Measurements from ENCODE around the gene MAN2B1. TPM values are rescaled to one million over a fixed set of nuclear protein-coding genes. Genes with fewer than 3 reads are reported as not detected.

MAN2B1 gene
- total and polyA plus RNA-seq, 2 experiments from 2014 or later = 33.2 to 60.8 TPM

DNA sequence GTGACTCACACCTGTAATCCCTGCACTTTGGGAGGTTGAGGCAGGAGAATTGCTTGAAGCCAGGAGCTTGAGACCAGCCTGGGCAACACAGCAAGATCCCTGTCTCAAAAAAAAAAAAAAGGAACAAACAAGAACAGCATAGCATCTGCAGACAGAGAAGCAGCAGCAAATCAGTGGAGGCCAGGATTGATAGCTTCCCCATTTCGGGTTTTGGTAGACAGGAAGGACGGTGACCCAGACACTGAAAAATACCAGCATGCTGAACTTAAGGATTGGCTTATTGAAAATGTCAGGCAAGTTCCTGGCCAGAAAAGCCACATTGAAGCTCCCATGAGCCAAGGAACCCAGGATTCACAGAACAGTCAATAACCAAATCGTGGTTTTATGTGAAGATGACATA lies 58.9 kb downstream of the MAN2B1 start (continued):
- TF ChIP-seq, protein P1, sequence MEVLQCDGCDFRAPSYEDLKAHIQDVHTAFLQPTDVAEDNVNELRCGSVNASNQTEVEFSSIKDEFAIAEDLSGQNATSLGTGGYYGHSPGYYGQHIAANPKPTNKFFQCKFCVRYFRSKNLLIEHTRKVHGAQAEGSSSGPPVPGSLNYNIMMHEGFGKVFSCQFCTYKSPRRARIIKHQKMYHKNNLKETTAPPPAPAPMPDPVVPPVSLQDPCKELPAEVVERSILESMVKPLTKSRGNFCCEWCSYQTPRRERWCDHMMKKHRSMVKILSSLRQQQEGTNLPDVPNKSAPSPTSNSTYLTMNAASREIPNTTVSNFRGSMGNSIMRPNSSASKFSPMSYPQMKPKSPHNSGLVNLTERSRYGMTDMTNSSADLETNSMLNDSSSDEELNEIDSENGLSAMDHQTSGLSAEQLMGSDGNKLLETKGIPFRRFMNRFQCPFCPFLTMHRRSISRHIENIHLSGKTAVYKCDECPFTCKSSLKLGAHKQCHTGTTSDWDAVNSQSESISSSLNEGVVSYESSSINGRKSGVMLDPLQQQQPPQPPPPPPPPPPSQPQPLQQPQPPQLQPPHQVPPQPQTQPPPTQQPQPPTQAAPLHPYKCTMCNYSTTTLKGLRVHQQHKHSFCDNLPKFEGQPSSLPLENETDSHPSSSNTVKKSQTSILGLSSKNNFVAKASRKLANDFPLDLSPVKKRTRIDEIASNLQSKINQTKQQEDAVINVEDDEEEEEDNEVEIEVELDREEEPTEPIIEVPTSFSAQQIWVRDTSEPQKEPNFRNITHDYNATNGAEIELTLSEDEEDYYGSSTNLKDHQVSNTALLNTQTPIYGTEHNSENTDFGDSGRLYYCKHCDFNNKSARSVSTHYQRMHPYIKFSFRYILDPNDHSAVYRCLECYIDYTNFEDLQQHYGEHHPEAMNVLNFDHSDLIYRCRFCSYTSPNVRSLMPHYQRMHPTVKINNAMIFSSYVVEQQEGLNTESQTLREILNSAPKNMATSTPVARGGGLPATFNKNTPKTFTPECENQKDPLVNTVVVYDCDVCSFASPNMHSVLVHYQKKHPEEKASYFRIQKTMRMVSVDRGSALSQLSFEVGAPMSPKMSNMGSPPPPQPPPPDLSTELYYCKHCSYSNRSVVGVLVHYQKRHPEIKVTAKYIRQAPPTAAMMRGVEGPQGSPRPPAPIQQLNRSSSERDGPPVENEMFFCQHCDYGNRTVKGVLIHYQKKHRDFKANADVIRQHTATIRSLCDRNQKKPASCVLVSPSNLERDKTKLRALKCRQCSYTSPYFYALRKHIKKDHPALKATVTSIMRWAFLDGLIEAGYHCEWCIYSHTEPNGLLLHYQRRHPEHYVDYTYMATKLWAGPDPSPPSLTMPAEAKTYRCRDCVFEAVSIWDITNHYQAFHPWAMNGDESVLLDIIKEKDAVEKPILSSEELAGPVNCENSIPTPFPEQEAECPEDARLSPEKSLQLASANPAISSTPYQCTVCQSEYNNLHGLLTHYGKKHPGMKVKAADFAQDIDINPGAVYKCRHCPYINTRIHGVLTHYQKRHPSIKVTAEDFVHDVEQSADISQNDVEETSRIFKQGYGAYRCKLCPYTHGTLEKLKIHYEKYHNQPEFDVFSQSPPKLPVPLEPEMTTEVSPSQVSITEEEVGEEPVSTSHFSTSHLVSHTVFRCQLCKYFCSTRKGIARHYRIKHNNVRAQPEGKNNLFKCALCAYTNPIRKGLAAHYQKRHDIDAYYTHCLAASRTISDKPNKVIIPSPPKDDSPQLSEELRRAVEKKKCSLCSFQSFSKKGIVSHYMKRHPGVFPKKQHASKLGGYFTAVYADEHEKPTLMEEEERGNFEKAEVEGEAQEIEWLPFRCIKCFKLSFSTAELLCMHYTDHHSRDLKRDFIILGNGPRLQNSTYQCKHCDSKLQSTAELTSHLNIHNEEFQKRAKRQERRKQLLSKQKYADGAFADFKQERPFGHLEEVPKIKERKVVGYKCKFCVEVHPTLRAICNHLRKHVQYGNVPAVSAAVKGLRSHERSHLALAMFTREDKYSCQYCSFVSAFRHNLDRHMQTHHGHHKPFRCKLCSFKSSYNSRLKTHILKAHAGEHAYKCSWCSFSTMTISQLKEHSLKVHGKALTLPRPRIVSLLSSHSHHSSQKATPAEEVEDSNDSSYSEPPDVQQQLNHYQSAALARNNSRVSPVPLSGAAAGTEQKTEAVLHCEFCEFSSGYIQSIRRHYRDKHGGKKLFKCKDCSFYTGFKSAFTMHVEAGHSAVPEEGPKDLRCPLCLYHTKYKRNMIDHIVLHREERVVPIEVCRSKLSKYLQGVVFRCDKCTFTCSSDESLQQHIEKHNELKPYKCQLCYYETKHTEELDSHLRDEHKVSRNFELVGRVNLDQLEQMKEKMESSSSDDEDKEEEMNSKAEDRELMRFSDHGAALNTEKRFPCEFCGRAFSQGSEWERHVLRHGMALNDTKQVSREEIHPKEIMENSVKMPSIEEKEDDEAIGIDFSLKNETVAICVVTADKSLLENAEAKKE (CRISPR knock-in tag; IDR thresholded peaks at IDR 0.05) = no peak
- TF ChIP-seq ZNF331 (CRISPR knock-in tag; IDR thresholded peaks at IDR 0.05; ENCODE audit: low read depth) = no peak
- TF ChIP-seq NANOG (IDR thresholded peaks at IDR 0.05; ENCODE audit: borderline replicate concordance) = no peak

DNA sequence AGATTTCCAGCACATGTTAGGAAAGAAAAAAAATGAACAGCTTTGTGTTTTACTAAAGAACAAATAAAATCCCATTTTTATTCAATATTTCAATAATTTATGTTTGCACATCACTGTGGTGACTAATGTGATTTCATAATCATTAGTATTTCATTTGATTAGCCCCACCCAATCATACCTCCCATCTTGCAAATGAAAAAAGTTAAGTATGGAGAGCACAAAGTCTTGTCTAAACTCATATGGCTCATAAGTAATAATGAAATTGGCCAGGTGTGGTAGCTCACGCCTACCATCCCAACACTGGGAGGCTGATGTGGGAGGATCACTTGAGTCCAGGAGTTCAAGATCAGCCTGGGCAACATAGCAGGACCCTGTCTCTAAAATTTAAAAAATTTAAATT lies 59.7 kb downstream of the MAN2B1 start:
- Histone ChIP-seq H3F3A (replicated peaks; ENCODE audit: low read depth) (no peaks in the 10 kb centered on the region), H4K20me1 (replicated peaks; ENCODE audit: insufficient read depth) (no peaks in the 10 kb centered on the region), H3K4me1 (ENCODE audit: insufficient read depth) (no peaks in the 10 kb centered on the region), H3K4me2 (no peak overlapping the region), H3K36me3 (ENCODE audit: insufficient read depth) (no peaks in the 10 kb centered on the region), H2AFZ (no peak overlapping the region), H3K27me3 (ENCODE audit: insufficient read depth) (no peaks in the 10 kb centered on the region), H3K27ac (ENCODE audit: low read depth) (no peak overlapping the region), H3K79me2 (replicated peaks; ENCODE audit: insufficient read depth) (peaks cover 11% of the 10 kb centered on the region), H3K4me3 (no peak overlapping the region), H3K9me2 (ENCODE audit: insufficient read depth) (no peaks in the 10 kb centered on the region)
- Mint-ChIP-seq H3K9me3 (0 out of 3 replicates have a peak, but pooled peaks cover 2% of the 10 kb centered on the region), H3K4me1 (peaks cover 3% of the 10 kb centered on the region; the same call in 2 of the 3 replicates), H3K27ac (no peak overlapping the region), H3K36me3 (ENCODE audit: low read depth) (peaks cover 13% of the 10 kb centered on the region; the same call in 2 of the 3 replicates), H3K27me3 (ENCODE audit: insufficient read depth, low read depth, poor library complexity) (peaks cover 9% of the 10 kb centered on the region), H3K4me3 (no peak overlapping the region)
- no peak for ATAC-seq
- DNase-seq (ENCODE audit: low spot score) = no peak
- TF ChIP-seq ZNF114 (CRISPR knock-in tag; IDR thresholded peaks at IDR 0.05) (no peak), CREB1 (CRISPR knock-in tag; IDR thresholded peaks at IDR 0.05; ENCODE audit: low read depth) (no peak), JUNB (IDR thresholded peaks at IDR 0.05; ENCODE audit: unreplicated experiment) (no peak), EZH2phosphoT487 (IDR thresholded peaks at IDR 0.05; ENCODE audit: unreplicated experiment) (no peak), EZH2 (IDR thresholded peaks at IDR 0.05; ENCODE audit: low read depth, unreplicated experiment) (no peak), ETS1 (IDR thresholded peaks at IDR 0.05) (no peak), POLR2AphosphoS5 (IDR thresholded peaks at IDR 0.05; ENCODE audit: low read depth) (no peak)
- TF ChIP-seq, protein P1 (CRISPR knock-in tag; IDR thresholded peaks at IDR 0.05) = no peak
